GM23338 (cell line): ENCODE measurements around the gene DGKH. TPM values are rescaled to one million over a fixed set of nuclear protein-coding genes. Genes with fewer than 3 reads are reported as not detected.

ENCODE experiments used
- ATAC-seq: fragments of 200-7000 bp; cut with Tn5 transposase; 3 replicates; pipeline ENCODE4 v1.9.1; 2020
- DNase-seq: peaks from one replicate; pipeline ENCODE4 v3.0.0-alpha.2; 2015; ENCODE audit warnings: low spot score
- H2AFZ ChIP-seq: fragments of 200-600 bp; sonication (generic); 2 replicates; pipeline ENCODE4 v1.8.0; 2016; ENCODE audit warnings: antibody characterized with exemption, mild to moderate bottlenecking, moderate library complexity
- H3F3A ChIP-seq: fragments of 200-600 bp; sonication (generic); replicated peaks from 2 replicates; pipeline ENCODE4 v1.8.0; 2017; ENCODE audit warnings: antibody characterized with exemption, mixed run types, low read depth
- H3K27ac ChIP-seq: fragments of 200-600 bp; sonication (generic); 2 replicates; pipeline ENCODE4 v1.6.1; 2016; ENCODE audit warnings: low read depth
- H3K27me3 ChIP-seq: fragments of 200-600 bp; sonication (generic); 2 replicates; pipeline ENCODE4 v1.8.0; 2016; ENCODE audit warnings: mild to moderate bottlenecking, mixed run types, moderate library complexity; ENCODE audit not compliant: insufficient read depth
- H3K36me3 ChIP-seq: fragments of 200-600 bp; sonication (generic); 2 replicates; pipeline ENCODE4 v1.8.0; 2016; ENCODE audit warnings: mild to moderate bottlenecking; ENCODE audit not compliant: insufficient read depth
- H3K4me1 ChIP-seq: fragments of 200-600 bp; sonication (generic); 2 replicates; pipeline ENCODE4 v1.8.0; 2016; ENCODE audit warnings: mild to moderate bottlenecking, moderate library complexity; ENCODE audit not compliant: insufficient read depth
- H3K4me2 ChIP-seq: fragments of 200-600 bp; sonication (generic); 2 replicates; pipeline ENCODE4 v1.7.1; 2017; ENCODE audit warnings: mixed run types
- H3K4me3 ChIP-seq: fragments of 200-600 bp; sonication (generic); 2 replicates; pipeline ENCODE4 v1.6.1; 2016; ENCODE audit warnings: mixed run types
- H3K79me2 ChIP-seq: fragments of 200-600 bp; sonication (generic); replicated peaks from 2 replicates; pipeline ENCODE4 v1.8.0; 2017; ENCODE audit warnings: mild to moderate bottlenecking; ENCODE audit not compliant: insufficient read depth
- H3K9me2 ChIP-seq: fragments of 200-600 bp; sonication (generic); 2 replicates; pipeline ENCODE4 v1.8.0; 2017; ENCODE audit not compliant: insufficient read depth
- H4K20me1 ChIP-seq: fragments of 200-600 bp; sonication (generic); replicated peaks from 2 replicates; pipeline ENCODE4 v1.8.0; 2017; ENCODE audit warnings: mild to moderate bottlenecking; ENCODE audit not compliant: insufficient read depth
- H3K27ac Mint-ChIP-seq: 2 replicates; pipeline ENCODE4 v1.8.0; 2020; ENCODE audit warnings: inconsistent platforms, mild to moderate bottlenecking, moderate library complexity, mixed read lengths
- H3K27me3 Mint-ChIP-seq: 3 replicates; pipeline ENCODE4 v1.8.0; 2022; ENCODE audit warnings: low read depth, mild to moderate bottlenecking, moderate library complexity, mixed read lengths, inconsistent platforms; ENCODE audit not compliant: insufficient read depth, poor library complexity
- H3K36me3 Mint-ChIP-seq: 3 replicates; pipeline ENCODE4 v1.8.0; 2021; ENCODE audit warnings: low read depth, mild to moderate bottlenecking, inconsistent platforms, moderate library complexity, mixed read lengths
- H3K4me1 Mint-ChIP-seq: 3 replicates; pipeline ENCODE4 v1.8.0; 2020; ENCODE audit warnings: mild to moderate bottlenecking, inconsistent platforms, mixed read lengths
- H3K4me3 Mint-ChIP-seq: 3 replicates; pipeline ENCODE4 v1.8.0; 2021; ENCODE audit warnings: moderate library complexity, mild to moderate bottlenecking, inconsistent platforms, mixed read lengths
- H3K9me3 Mint-ChIP-seq: 3 replicates; pipeline ENCODE4 v1.8.0; 2020; ENCODE audit warnings: moderate library complexity, mild to moderate bottlenecking, inconsistent platforms, mixed read lengths
- CREB1 ChIP-seq: fragments of 250-450 bp; sonication (Bioruptor Pico); IDR thresholded peaks from 2 replicates; pipeline ENCODE4 v1.5.0; 2020; ENCODE audit warnings: low read depth, mild to moderate bottlenecking, moderate library complexity
- CTCF ChIP-seq, 2 experiments: fragments of 200-600 bp in 1 of 2; sonication (generic) in 1 of 2; conservative IDR thresholded peaks; 2 replicates each; pipeline versions ENCODE4 v1.5.1 to v1.6.1; 2016 to 2017; ENCODE audit warnings: antibody characterized with exemption in 2 of 2, low read depth in 2 of 2, mild to moderate bottlenecking in 2 of 2, moderate library complexity in 1 of 2
- ETS1 ChIP-seq: IDR thresholded peaks from 2 replicates; pipeline ENCODE4 v1.6.1; 2016; ENCODE audit warnings: antibody characterized with exemption
- EZH2 ChIP-seq: fragments of 200-600 bp; sonication (generic); IDR thresholded peaks from one replicate; pipeline ENCODE4 v1.8.0; 2017; ENCODE audit warnings: antibody characterized with exemption, mild to moderate bottlenecking, low read depth; ENCODE audit not compliant: unreplicated experiment
- EZH2phosphoT487 ChIP-seq: fragments of 200-600 bp; sonication (generic); IDR thresholded peaks from one replicate; pipeline ENCODE4 v1.8.1; 2018; ENCODE audit warnings: antibody characterized with exemption; ENCODE audit not compliant: unreplicated experiment
- JUNB ChIP-seq: IDR thresholded peaks from one replicate; pipeline ENCODE4 v1.6.1; 2016; ENCODE audit warnings: antibody characterized with exemption; ENCODE audit not compliant: unreplicated experiment
- NANOG ChIP-seq: IDR thresholded peaks from 2 replicates; pipeline ENCODE4 v1.6.1; 2016; ENCODE audit warnings: antibody characterized with exemption, borderline replicate concordance
- POLR2AphosphoS5 ChIP-seq: IDR thresholded peaks from 2 replicates; pipeline ENCODE4 v1.6.1; 2016; ENCODE audit warnings: antibody characterized with exemption, low read depth
- STAT1 ChIP-seq: IDR thresholded peaks from one replicate; pipeline ENCODE4 v1.6.1; 2016; ENCODE audit warnings: antibody characterized with exemption; ENCODE audit not compliant: unreplicated experiment
- ZNF114 ChIP-seq: fragments of 250-450 bp; sonication (Bioruptor Pico); IDR thresholded peaks from 2 replicates; pipeline ENCODE4 v1.5.0; 2020; ENCODE audit warnings: mild to moderate bottlenecking, moderate library complexity
- ZNF331 ChIP-seq: fragments of 250-450 bp; sonication (Bioruptor Pico); IDR thresholded peaks from 2 replicates; pipeline ENCODE4 v1.5.0; 2020; ENCODE audit warnings: low read depth, mild to moderate bottlenecking, moderate library complexity
- ZNF462 ChIP-seq: fragments of 250-450 bp; sonication (Bioruptor Pico); IDR thresholded peaks from 2 replicates; pipeline ENCODE4 v1.5.0; 2020; ENCODE audit warnings: mild to moderate bottlenecking, moderate library complexity
- polyA plus RNA-seq: library from polyadenylated mRNA; unstranded; fragments of >200 nt; fragmentation: Nextera tagmentation; extraction: Ambion mirVana; gene quantifications from 2 replicates; pipeline ENCODE4 v1.2.1, GENCODE V29; 2016
- total RNA-seq: library from RNA; depleted of rRNA; stranded (reverse); fragments of >200 nt; shearing (Covaris generic); gene quantifications from 2 replicates; pipeline ENCODE4 v1.2.3, GENCODE V29; 2014
- TF ChIP-seq, protein P1 (sequence below): IDR thresholded peaks from one replicate; pipeline ENCODE4 v1.6.1; 2018; ENCODE audit warnings: antibody characterized with exemption; ENCODE audit not compliant: unreplicated experiment

The DGKH gene
- total and polyA plus RNA-seq, 2 experiments from 2014 or later = 2.1 to 7.5 TPM

DNA sequence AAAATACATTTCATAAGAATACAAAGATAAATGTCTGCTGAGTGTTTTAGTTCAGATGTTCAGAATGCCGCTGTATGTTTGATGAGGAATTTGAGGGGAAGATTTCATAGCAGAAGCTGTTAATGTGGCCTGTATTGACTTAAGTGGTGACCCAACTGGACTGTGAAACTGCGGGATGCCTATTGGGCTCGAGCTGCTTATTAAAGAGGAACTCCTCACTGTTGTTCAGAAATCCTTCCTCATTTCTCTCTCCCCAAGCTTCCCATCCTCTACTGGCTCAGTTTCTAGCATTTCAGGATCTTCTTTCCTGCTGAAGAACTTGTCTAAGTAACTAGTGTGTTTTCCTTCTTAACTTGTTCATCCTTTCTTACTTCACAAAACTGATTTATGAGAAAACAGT lies 20.4 kb downstream of the DGKH start:
- no peak overlapping the region for H3K4me3 Mint-ChIP-seq
- Histone ChIP-seq H3K4me3 (no peak overlapping the region), H3K9me2 (no peaks in the 10 kb centered on the region), H4K20me1 (no peaks in the 10 kb centered on the region), H3K36me3 (no peaks in the 10 kb centered on the region), H3K27me3 (no peaks in the 10 kb centered on the region), H2AFZ (no peak overlapping the region), H3K4me2 (no peak overlapping the region), H3K79me2 (0 out of 2 replicates have a peak, but pooled peaks cover 3% of the 10 kb centered on the region), H3K27ac (no peak overlapping the region), H3K4me1 (0 out of 2 replicates have a peak, but pooled peaks cover 4% of the 10 kb centered on the region), H3F3A (no peaks in the 10 kb centered on the region)
- no peaks in the 10 kb centered on the region for H3K27me3 Mint-ChIP-seq
- ATAC-seq = no peak
- peaks cover 6% of the 10 kb centered on the region for H3K4me1 Mint-ChIP-seq
- no peak for TF ChIP-seq CREB1
- TF ChIP-seq, protein P1, sequence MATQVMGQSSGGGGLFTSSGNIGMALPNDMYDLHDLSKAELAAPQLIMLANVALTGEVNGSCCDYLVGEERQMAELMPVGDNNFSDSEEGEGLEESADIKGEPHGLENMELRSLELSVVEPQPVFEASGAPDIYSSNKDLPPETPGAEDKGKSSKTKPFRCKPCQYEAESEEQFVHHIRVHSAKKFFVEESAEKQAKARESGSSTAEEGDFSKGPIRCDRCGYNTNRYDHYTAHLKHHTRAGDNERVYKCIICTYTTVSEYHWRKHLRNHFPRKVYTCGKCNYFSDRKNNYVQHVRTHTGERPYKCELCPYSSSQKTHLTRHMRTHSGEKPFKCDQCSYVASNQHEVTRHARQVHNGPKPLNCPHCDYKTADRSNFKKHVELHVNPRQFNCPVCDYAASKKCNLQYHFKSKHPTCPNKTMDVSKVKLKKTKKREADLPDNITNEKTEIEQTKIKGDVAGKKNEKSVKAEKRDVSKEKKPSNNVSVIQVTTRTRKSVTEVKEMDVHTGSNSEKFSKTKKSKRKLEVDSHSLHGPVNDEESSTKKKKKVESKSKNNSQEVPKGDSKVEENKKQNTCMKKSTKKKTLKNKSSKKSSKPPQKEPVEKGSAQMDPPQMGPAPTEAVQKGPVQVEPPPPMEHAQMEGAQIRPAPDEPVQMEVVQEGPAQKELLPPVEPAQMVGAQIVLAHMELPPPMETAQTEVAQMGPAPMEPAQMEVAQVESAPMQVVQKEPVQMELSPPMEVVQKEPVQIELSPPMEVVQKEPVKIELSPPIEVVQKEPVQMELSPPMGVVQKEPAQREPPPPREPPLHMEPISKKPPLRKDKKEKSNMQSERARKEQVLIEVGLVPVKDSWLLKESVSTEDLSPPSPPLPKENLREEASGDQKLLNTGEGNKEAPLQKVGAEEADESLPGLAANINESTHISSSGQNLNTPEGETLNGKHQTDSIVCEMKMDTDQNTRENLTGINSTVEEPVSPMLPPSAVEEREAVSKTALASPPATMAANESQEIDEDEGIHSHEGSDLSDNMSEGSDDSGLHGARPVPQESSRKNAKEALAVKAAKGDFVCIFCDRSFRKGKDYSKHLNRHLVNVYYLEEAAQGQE = no peak
- no peak for TF ChIP-seq EZH2phosphoT487
- no peak for TF ChIP-seq ZNF462
- TF ChIP-seq EZH2 = no peak
- TF ChIP-seq ZNF114 (CRISPR knock-in tag) = no peak
- TF ChIP-seq CTCF (conservative IDR thresholded peaks at IDR 0.05; ENCODE audit: low read depth in 2 of 2) = no peak
- no peak for TF ChIP-seq ETS1
- no peak for TF ChIP-seq STAT1
- no peak for TF ChIP-seq ZNF331 (CRISPR knock-in tag)
- TF ChIP-seq NANOG = no peak
- no peak for TF ChIP-seq POLR2AphosphoS5
- TF ChIP-seq JUNB = no peak
- H3K36me3 Mint-ChIP-seq = peaks cover 9% of the 10 kb centered on the region
- no peak overlapping the region for H3K27ac Mint-ChIP-seq
- no peaks in the 10 kb centered on the region for H3K9me3 Mint-ChIP-seq
- DNase-seq = no peak
